Measurements from ENCODE around the gene EDN2. TPM values are rescaled to one million over a fixed set of nuclear protein-coding genes. Genes with fewer than 3 reads are reported as not detected.

EDN2 gene
- total and polyA plus RNA-seq, 4 donors, result 0.10 to 0.13 TPM; not detected in 2

- TF ChIP-seq EGR1 (IDR thresholded peaks at IDR 0.05; ENCODE audit: low read depth in 2 of 2) (no peak), ZBTB33 (IDR thresholded peaks at IDR 0.05) (no peak), HNF4A (conservative IDR thresholded peaks at IDR 0.05) (no peak), FOXA1 (IDR thresholded peaks at IDR 0.05) (no peak), YY1 (IDR thresholded peaks at IDR 0.05) (no peak), TAF1 (conservative IDR thresholded peaks at IDR 0.05) (no peak)
- no peak overlapping the region for H3K27ac ChIP-seq (ENCODE audit: low read depth in 1 of 2, low read length in 2 of 2)
- no peaks in the 10 kb centered on the region for H3K36me3 ChIP-seq (ENCODE audit: control insufficient read depth in 4 of 4, insufficient read depth in 3 of 4, low read depth in 1 of 4, low read length in 3 of 4)
- H3K9ac ChIP-seq (ENCODE audit: low read depth in 1 of 2, low read length in 2 of 2), result no peak overlapping the region
- H3K4me3 ChIP-seq (ENCODE audit: low read depth in 1 of 3, low read length in 3 of 3), result no peak overlapping the region
- no peaks in the 10 kb centered on the region for H3K27me3 ChIP-seq (ENCODE audit: control insufficient read depth in 4 of 4, insufficient read depth in 4 of 4, low read length in 3 of 4)
- 92% methylated on average over 5 of the region's 5 CpGs for WGBS
- DNase-seq (ENCODE audit: low spot score), result no peak
- no peaks in the 10 kb centered on the region for H3K9me3 ChIP-seq (ENCODE audit: control insufficient read depth in 4 of 4, low read length in 3 of 4)
- peaks cover 0 to 11% (median 8%) of the 10 kb centered on the region in 4 donors for H3K4me1 ChIP-seq (ENCODE audit: control insufficient read depth in 4 of 4, insufficient read depth in 4 of 4, low read length in 3 of 4)
These were observed 35.2 kb upstream of the EDN2 start for GRCh38 chr1:41519667-41520066.

GRCh38 chr1:41518471-41518870, 34.0 kb upstream of the EDN2 start:
- no peaks in the 10 kb centered on the region for H3K27me3 ChIP-seq (ENCODE audit: control insufficient read depth in 4 of 4, insufficient read depth in 4 of 4, low read length in 3 of 4)
- H3K36me3 ChIP-seq (ENCODE audit: control insufficient read depth in 4 of 4, insufficient read depth in 3 of 4, low read depth in 1 of 4, low read length in 3 of 4), result no peaks in the 10 kb centered on the region
- H3K9ac ChIP-seq (ENCODE audit: low read depth in 1 of 2, low read length in 2 of 2), result no peak overlapping the region
- H3K9me3 ChIP-seq (ENCODE audit: control insufficient read depth in 4 of 4, low read length in 3 of 4), result no peaks in the 10 kb centered on the region
- H3K4me3 ChIP-seq (ENCODE audit: low read depth in 1 of 3, low read length in 3 of 3), result no peak overlapping the region
- peaks cover 0 to 11% (median 8%) of the 10 kb centered on the region in 4 donors for H3K4me1 ChIP-seq (ENCODE audit: control insufficient read depth in 4 of 4, insufficient read depth in 4 of 4, low read length in 3 of 4)
- H3K27ac ChIP-seq (ENCODE audit: low read depth in 1 of 2, low read length in 2 of 2), result no peak overlapping the region
- DNase-seq (ENCODE audit: low spot score), result no peak
- 90% methylated on average over 5 of the region's 5 CpGs for whole genome bisulfite sequencing
- no peak for TF ChIP-seq NR2F2 (IDR thresholded peaks at IDR 0.05)
- TF ChIP-seq ZBTB33 (IDR thresholded peaks at IDR 0.05), result no peak
- TF ChIP-seq GABPA (IDR thresholded peaks at IDR 0.05 in 1 of 2, conservative IDR thresholded peaks at IDR 0.05 in 1 of 2), result no peak
- TF ChIP-seq TAF1 (conservative IDR thresholded peaks at IDR 0.05), result no peak
- TF ChIP-seq HNF4G (IDR thresholded peaks at IDR 0.05), result no peak
- no peak for TF ChIP-seq JUND (IDR thresholded peaks at IDR 0.05)
- no peak for TF ChIP-seq FOXA1 (IDR thresholded peaks at IDR 0.05)
- TF ChIP-seq HNF4A (conservative IDR thresholded peaks at IDR 0.05), result no peak
- no peak for TF ChIP-seq YY1 (IDR thresholded peaks at IDR 0.05)
- TF ChIP-seq FOXA2 (IDR thresholded peaks at IDR 0.05), result no peak
- no peak for TF ChIP-seq EGR1 (IDR thresholded peaks at IDR 0.05; ENCODE audit: low read depth in 2 of 2)
- no peak for TF ChIP-seq ATF3 (IDR thresholded peaks at IDR 0.05)
- TF ChIP-seq SP1 (IDR thresholded peaks at IDR 0.05), result no peak
- no peak for TF ChIP-seq REST (IDR thresholded peaks at IDR 0.05)
- no peak for TF ChIP-seq CTCF (IDR thresholded peaks at IDR 0.05; ENCODE audit: low read depth, low read length, missing input control)
- TF ChIP-seq RXRA (IDR thresholded peaks at IDR 0.05), result no peak

All from liver (tissue), 9 donors.